Stimulated activated naive CD8-positive, alpha-beta T cell treated with anti-CD3 and anti-CD28 coated beads, Interleukin-15, Interleukin-2, amounts not matched to agents 100 ng/mL and 50 ng/mL, for 24 hours (primary cell): ENCODE results near the gene FOLR2.
"Not testable (repeated sequence)": the region's sequence is repeated elsewhere in the genome, so short reads cannot be mapped to it uniquely, and the experiment has no call there.

Experiments
- H3K27ac Mint-ChIP-seq: one replicate; pipeline ENCODE4 v1.8.0; 2021; ENCODE audit warnings: mild to moderate bottlenecking, mixed read lengths
- H3K27me3 Mint-ChIP-seq: one replicate; pipeline ENCODE4 v1.8.0; 2021; ENCODE audit warnings: mixed read lengths
- H3K36me3 Mint-ChIP-seq: one replicate; pipeline ENCODE4 v1.8.0; 2021; ENCODE audit warnings: low read depth, mixed read lengths
- H3K4me1 Mint-ChIP-seq: one replicate; pipeline ENCODE4 v1.8.0; 2021; ENCODE audit warnings: low read depth, mixed read lengths
- H3K4me3 Mint-ChIP-seq: one replicate; pipeline ENCODE4 v1.8.0; 2021; ENCODE audit warnings: mild to moderate bottlenecking, mixed read lengths
- H3K9me3 Mint-ChIP-seq: one replicate; pipeline ENCODE4 v1.8.0; 2021; ENCODE audit warnings: mixed read lengths

Gene FOLR2

DNA sequence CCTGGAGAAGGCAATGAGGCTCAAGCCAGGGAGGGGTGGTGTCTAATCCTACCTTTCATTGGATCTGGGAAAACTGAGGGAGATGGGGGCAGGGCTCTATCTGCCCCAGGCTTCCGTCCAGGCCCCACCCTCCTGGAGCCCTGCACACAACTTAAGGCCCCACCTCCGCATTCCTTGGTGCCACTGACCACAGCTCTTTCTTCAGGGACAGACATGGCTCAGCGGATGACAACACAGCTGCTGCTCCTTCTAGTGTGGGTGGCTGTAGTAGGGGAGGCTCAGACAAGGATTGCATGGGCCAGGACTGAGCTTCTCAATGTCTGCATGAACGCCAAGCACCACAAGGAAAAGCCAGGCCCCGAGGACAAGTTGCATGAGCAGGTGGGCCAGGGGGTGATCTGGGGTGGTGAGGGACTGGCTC is 24.6 kb upstream of the FOLR2 start, which contains the start of gene FOLR1:
TSS of gene FOLR1 (plus strand) at position 180 of the 421 bp plus-strand sequence. CDS start at position 214, 34 bp downstream.
- Mint-ChIP-seq H3K4me1 (no peaks in the 10 kb centered on the region), H3K27ac (no peak within 1 kb of the TSS), H3K27me3 (no peaks in the 10 kb centered on the region), H3K36me3 (no peaks in the 10 kb centered on the region), H3K4me3 (no peak within 1 kb of the TSS), H3K9me3 (no peaks in the 10 kb centered on the region)

DNA sequence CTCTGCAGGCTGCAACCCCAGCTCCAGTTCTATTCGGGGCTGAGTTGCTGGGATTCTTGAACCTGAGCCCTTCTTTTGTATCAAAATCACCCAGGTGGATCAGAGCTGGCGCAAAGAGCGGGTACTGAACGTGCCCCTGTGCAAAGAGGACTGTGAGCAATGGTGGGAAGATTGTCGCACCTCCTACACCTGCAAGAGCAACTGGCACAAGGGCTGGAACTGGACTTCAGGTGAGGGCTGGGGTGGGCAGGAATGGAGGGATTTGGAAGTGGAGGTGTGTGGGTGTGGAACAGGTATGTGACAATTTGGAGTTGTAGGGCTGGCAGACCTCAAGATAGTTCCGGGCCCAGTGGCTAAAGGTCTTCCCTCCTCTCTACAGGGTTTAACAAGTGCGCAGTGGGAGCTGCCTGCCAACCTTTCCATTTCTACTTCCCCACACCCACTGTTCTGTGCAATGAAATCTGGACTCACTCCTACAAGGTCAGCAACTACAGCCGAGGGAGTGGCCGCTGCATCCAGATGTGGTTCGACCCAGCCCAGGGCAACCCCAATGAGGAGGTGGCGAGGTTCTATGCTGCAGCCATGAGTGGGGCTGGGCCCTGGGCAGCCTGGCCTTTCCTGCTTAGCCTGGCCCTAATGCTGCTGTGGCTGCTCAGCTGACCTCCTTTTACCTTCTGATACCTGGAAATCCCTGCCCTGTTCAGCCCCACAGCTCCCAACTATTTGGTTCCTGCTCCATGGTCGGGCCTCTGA is 20.9 kb upstream of the FOLR2 start:
- H3K9me3 Mint-ChIP-seq = no peaks in the 10 kb centered on the region
- no peaks in the 10 kb centered on the region for H3K4me1 Mint-ChIP-seq
- H3K27ac Mint-ChIP-seq = no peak overlapping the region
- H3K36me3 Mint-ChIP-seq = no peaks in the 10 kb centered on the region
- H3K27me3 Mint-ChIP-seq = no peaks in the 10 kb centered on the region
- H3K4me3 Mint-ChIP-seq = no peak overlapping the region

DNA sequence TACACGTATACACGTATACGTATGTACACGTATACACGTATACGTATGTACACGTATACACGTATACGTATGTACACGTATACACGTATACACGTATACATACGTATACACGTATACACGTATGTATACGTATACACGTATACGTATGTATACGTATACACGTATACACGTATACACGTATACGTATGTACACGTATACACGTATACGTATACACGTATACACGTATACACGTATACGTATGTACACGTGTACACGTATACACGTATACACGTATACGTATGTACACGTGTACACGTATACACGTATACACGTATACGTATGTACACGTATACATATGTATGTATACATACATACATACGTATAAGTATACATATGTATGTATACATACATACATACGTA is 15.1 kb upstream of the FOLR2 start:
- not testable (repeated sequence) for H3K36me3 Mint-ChIP-seq, H3K27me3 Mint-ChIP-seq

DNA sequence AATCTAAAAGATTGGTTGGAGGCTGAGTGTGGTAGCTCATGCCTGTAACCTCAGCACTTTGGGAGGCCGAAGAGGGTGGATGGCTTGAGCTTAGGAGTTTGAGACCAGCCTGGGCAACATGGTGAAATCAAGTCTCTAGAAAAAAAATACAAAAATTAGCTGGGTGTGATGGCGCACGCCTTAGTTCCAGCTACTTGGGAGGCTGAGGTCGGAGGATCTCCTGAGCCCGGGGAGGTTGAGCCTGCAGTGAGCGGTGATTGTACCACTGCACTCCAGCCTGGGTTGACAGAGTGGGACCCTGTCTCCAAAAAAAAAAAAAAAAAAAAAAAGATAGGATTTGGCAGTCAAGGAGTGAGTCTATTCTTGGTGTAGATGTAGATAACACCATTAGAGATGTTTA is 14.0 kb upstream of the FOLR2 start:
- H3K9me3 Mint-ChIP-seq = no peaks in the 10 kb centered on the region
- no peaks in the 10 kb centered on the region for H3K4me1 Mint-ChIP-seq
- no peak overlapping the region for H3K27ac Mint-ChIP-seq
- no peak overlapping the region for H3K4me3 Mint-ChIP-seq
- no peaks in the 10 kb centered on the region for H3K27me3 Mint-ChIP-seq
- no peaks in the 10 kb centered on the region for H3K36me3 Mint-ChIP-seq

More for the DNA sequence above, 15.1 kb upstream of the FOLR2 start:
- H3K4me1 Mint-ChIP-seq, H3K27ac Mint-ChIP-seq, H3K9me3 Mint-ChIP-seq, H3K4me3 Mint-ChIP-seq: not testable (repeated sequence)

DNA sequence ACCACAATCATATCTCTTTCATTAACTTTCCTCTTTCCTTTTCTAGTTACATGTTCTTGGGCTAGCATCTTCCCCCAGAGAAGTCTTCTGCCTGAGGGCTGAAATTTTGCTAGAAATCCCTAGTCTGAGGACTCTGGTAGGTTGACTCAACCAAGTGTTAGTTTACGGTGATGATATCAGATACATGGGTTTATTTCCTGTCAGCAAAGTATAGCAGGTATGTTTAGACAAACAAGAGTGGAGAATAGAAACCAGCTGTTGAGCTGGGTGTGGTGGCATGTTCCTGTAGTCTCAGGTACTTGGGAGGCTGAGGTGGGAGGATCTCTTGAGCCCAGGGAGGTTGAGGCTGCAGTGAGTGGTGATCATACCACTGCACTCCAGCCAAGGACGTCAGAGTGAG is 13.4 kb upstream of the FOLR2 start:
- no peaks in the 10 kb centered on the region for H3K27me3 Mint-ChIP-seq
- no peaks in the 10 kb centered on the region for H3K9me3 Mint-ChIP-seq
- H3K27ac Mint-ChIP-seq = no peak overlapping the region
- H3K4me1 Mint-ChIP-seq = no peaks in the 10 kb centered on the region
- H3K4me3 Mint-ChIP-seq = no peak overlapping the region
- no peaks in the 10 kb centered on the region for H3K36me3 Mint-ChIP-seq

DNA sequence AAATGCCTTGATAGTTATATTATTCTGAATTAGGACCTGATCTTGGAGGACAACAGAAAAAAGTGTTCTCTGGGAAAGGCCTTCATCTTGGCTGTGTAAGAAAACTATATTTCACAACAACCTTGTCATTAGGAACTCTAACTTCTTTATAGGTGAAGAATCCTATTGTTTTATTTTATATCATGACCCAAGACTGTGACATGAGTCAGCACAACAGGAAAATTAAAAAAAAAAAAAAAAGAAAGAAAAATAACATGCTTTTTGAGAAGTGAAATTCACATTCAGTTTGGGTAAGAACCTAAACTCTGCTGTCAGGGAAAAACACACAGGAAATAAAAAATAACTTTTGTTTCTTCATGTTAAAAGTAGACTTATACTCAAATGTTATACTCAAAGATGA is 11.7 kb upstream of the FOLR2 start:
- Mint-ChIP-seq H3K27me3 (peaks cover 6% of the 10 kb centered on the region), H3K27ac (no peak overlapping the region), H3K4me1 (no peaks in the 10 kb centered on the region), H3K4me3 (no peak overlapping the region), H3K9me3 (peaks cover 8% of the 10 kb centered on the region), H3K36me3 (no peaks in the 10 kb centered on the region)

DNA sequence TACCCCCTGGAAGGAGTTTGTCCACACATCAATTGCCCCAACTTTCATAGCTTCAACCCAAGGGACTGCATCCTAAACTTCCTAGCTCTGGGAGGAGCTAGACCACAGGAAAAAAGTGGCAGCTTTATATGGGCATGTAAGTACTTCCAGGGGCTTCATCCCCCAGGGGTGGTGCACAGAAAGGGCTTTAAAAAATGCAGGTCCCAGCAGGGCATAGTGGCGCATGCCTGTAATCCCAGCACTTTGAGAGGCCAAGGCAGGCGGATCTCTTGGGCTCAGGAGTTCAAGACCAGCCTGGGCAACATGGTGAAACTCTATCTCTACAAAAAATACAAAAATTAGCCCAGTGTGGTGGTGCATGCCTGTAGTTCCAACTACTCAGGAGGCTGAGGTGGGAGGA is 9.8 kb upstream of the FOLR2 start:
- not testable (repeated sequence) for H3K36me3 Mint-ChIP-seq, H3K27me3 Mint-ChIP-seq, H3K4me1 Mint-ChIP-seq, H3K4me3 Mint-ChIP-seq, H3K27ac Mint-ChIP-seq
- H3K9me3 Mint-ChIP-seq = peaks cover 10% of the 10 kb centered on the region

DNA sequence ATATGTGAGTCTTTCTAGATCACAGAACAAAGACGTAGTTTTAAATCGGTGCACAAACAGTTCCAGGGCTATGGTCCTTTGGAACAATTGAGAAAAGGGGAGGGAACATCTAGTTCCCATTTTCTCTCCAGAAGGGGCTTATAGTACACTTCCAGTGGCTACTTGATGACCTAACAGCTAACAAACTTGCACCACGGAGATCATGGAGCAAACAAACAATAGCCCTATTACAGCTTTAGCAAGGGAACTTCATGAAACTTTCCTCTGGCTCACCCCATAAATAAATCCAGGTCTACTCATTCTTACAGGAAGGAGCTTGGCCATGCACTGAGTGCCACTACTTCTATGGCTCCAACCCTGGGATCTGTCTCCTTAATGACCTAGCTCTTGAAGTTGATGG is 8.3 kb upstream of the FOLR2 start:
- Mint-ChIP-seq H3K4me3 (no peak overlapping the region), H3K4me1 (no peaks in the 10 kb centered on the region), H3K9me3 (peaks cover 10% of the 10 kb centered on the region), H3K27ac (no peak overlapping the region), H3K27me3 (peaks cover 8% of the 10 kb centered on the region), H3K36me3 (no peaks in the 10 kb centered on the region)

DNA sequence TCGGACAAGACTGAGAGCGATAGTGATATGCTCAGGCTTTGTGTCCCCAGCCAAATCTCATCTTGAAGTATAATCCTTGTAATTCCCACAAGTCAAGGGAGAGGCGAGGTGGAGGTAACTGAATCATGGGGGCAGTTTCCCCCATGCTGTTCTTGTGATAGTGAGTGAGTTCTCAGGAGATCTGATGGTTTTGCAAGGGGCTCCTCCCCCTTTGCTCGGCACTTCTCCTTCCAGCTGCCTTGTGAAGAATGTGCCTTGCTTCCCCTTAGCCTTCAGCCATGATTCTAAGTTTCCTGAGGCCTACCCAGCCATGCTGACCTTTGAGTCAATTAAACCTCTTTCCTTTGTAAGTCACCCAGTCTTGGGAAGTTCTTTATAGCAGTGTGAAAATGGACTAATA is 7.5 kb upstream of the FOLR2 start:
- Mint-ChIP-seq H3K9me3 (peaks cover 10% of the 10 kb centered on the region), H3K4me1 (no peaks in the 10 kb centered on the region)

DNA sequence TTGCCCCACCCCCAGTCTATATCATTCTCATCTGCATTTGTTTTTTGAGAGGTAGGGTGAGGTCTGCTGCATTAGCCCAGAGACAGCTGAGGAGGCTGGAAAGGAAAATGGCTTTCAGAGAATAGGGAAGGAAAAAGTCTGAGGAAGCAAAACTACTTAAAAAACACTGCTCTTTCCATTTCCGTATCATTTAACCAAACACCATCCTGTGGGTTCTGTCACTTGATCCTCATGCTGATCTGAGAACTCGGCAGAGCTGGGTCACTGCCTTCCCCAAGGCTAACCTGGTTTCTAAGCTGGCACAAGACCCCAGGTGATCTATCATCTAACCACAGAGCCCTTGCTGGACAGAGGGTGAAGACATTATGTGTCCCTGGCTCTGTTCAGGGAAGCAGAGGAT is 1.2 kb downstream of the FOLR2 start:
- peaks cover 13% of the 10 kb centered on the region for H3K27me3 Mint-ChIP-seq
- no peak overlapping the region for H3K27ac Mint-ChIP-seq
- peaks cover 24% of the 10 kb centered on the region for H3K4me1 Mint-ChIP-seq
- H3K4me3 Mint-ChIP-seq = no peak overlapping the region
- no peaks in the 10 kb centered on the region for H3K9me3 Mint-ChIP-seq
- no peaks in the 10 kb centered on the region for H3K36me3 Mint-ChIP-seq

More for the DNA sequence above, 7.5 kb upstream of the FOLR2 start:
- Mint-ChIP-seq H3K27ac (no peak overlapping the region), H3K36me3 (no peaks in the 10 kb centered on the region), H3K27me3 (peaks cover 8% of the 10 kb centered on the region), H3K4me3 (no peak overlapping the region)

DNA sequence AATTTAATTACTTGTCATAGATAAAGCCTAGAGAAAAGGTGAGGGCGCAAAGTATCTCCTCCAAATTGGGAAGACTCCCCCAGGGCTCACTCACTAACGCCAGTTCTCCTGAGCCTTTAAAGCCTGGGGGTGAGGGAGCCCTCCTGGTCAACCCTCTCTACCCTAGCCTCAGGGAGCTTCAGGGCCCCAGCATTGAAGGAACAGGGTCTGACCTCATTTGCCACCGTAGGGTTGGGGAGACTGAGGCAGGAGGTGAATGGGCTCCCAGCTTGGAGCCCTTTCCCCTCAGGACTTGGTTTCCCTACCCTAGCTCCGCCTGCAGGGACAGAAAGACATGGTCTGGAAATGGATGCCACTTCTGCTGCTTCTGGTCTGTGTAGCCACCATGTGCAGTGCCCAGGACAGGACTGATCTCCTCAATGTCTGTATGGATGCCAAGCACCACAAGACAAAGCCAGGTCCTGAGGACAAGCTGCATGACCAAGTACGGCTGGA is 1.7 kb downstream of the FOLR2 start:
- Mint-ChIP-seq H3K9me3 (no peaks in the 10 kb centered on the region), H3K36me3 (no peaks in the 10 kb centered on the region), H3K4me1 (peaks cover 25% of the 10 kb centered on the region), H3K27me3 (peaks cover 13% of the 10 kb centered on the region), H3K27ac (peak overlapping the region; percentile 17), H3K4me3 (no peak overlapping the region)

DNA sequence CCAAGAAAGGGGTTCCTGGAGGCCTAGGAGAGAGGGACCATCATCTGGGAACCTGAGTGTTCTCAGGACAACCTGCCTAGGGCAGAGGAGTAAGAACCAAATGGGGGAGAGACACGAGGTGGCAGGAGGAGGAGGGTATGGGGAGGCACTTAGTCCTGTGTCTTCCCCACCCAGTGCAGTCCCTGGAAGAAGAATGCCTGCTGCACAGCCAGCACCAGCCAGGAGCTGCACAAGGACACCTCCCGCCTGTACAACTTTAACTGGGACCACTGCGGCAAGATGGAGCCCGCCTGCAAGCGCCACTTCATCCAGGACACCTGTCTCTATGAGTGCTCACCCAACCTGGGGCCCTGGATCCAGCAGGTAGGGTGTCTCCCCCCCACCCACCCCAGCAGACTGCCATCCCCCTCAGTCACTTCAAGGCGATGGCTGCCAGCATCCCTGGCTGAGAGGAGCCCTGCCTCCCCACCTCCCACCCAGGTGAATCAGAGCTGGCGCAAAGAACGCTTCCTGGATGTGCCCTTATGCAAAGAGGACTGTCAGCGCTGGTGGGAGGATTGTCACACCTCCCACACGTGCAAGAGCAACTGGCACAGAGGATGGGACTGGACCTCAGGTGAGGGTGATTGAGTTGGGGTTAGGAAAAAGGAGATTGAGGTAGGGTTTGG is 4.2 kb downstream of the FOLR2 start:
- H3K27me3 Mint-ChIP-seq = peaks cover 13% of the 10 kb centered on the region
- no peak overlapping the region for H3K27ac Mint-ChIP-seq
- H3K9me3 Mint-ChIP-seq = no peaks in the 10 kb centered on the region
- H3K36me3 Mint-ChIP-seq = no peaks in the 10 kb centered on the region
- peaks cover 32% of the 10 kb centered on the region for H3K4me1 Mint-ChIP-seq
- no peak overlapping the region for H3K4me3 Mint-ChIP-seq

DNA sequence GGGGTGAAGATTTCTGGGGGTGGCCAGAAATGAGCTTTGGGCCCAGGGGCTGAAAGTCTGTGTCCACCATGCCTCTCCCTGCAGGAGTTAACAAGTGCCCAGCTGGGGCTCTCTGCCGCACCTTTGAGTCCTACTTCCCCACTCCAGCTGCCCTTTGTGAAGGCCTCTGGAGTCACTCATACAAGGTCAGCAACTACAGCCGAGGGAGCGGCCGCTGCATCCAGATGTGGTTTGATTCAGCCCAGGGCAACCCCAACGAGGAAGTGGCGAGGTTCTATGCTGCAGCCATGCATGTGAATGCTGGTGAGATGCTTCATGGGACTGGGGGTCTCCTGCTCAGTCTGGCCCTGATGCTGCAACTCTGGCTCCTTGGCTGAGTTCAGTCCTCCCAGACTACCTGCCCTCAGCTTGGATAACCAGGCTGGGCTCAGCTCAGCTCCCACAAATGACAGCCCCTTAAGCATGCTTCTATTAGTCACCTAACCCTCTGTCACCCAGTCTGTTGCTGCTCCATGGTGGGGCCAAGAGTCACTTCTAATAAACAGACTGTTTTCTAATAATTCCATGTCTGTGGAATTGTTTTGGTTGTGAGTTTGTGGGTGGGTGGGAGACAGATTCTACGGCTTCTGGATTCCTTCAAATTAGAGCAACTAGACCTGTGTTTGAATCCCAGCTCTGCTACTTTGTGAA is 4.9 kb downstream of the FOLR2 start:
- no peaks in the 10 kb centered on the region for H3K9me3 Mint-ChIP-seq

DNA sequence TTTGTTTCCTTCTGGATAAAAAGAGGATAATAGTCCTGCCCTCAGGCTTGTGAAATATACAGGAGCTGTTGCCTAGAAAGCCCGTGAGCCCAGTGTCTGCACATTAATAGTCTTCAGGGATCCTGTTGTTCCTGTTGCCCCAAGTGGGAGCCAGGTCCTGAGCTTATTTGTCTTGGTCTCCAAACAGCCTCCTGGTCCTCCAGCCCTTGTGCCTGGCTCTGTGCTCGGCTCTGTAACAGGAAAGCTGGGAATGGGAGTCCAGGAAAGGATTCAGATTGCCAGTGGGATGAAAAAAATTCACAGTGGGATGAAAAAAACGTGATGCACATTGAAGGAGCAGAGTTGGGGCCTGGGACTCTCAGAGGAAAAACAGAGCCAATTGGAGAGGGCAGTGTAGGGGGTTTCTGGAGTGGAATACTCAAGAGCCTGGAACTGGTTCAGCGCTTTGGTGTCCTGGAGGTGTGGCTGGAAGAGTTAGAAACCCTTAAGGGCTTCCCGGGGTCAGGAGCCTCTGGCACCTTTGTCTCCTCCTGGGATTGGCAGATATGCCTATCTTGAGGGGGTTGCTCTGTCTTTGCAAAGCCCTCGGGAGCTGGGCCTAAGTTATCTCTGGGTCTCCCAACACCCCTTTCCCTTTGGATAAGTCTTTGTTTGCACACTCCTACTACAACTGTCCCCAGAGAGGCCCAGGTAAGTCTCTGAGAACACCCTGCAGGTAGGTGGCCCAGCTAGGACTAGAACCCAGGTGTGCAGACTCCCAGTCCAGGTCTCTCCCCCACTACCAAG is 5.7 kb downstream of the FOLR2 start:
- H3K27ac Mint-ChIP-seq = peak overlapping the region; percentile 63
- no peaks in the 10 kb centered on the region for H3K36me3 Mint-ChIP-seq
- H3K4me3 Mint-ChIP-seq = peak overlapping the region; percentile 89
- peaks cover 32% of the 10 kb centered on the region for H3K4me1 Mint-ChIP-seq
- no peaks in the 10 kb centered on the region for H3K9me3 Mint-ChIP-seq
- peaks cover 5% of the 10 kb centered on the region for H3K27me3 Mint-ChIP-seq

More for the DNA sequence above, 4.9 kb downstream of the FOLR2 start:
- Mint-ChIP-seq H3K27ac (no peak overlapping the region), H3K4me1 (peaks cover 32% of the 10 kb centered on the region), H3K27me3 (peaks cover 11% of the 10 kb centered on the region), H3K4me3 (no peak overlapping the region), H3K36me3 (no peaks in the 10 kb centered on the region)
